GM23248 (cell line): ENCODE data around the gene SP4.

Experiments
- EZH2 ChIP-seq: fragments of 200-600 bp; sonication (generic); IDR thresholded peaks from 2 replicates; pipeline ENCODE4 v1.6.1; 2018; ENCODE audit warnings: antibody characterized with exemption, mild to moderate bottlenecking; ENCODE audit not compliant: insufficient read depth, poor library complexity, severe bottlenecking
- EZH2phosphoT487 ChIP-seq: fragments of 200-600 bp; sonication (generic); IDR thresholded peaks from 2 replicates; pipeline ENCODE4 v1.6.1; 2018; ENCODE audit warnings: antibody characterized with exemption, moderate library complexity, mild to moderate bottlenecking, low read depth; ENCODE audit not compliant: insufficient read depth

DNA sequence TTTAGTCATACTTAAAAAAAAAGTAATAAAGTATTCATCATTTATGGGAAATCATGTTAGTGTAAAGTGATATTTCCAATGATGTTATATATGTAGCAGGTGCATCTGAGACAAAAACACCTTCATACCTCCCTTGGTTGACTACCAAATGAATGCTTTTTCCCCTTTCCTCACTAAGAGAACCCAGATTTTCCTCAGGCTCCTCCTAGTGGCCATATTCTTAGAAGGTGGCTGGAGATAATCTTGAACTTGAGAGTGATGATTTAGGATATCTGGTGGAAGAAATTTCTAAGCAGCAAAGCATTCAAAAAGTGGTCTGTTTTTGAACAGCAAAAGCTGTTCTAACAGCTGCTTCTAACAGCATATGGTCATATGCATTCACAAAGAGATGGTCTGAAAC, 98.1 kb downstream of the SP4 start:
- no peak for TF ChIP-seq EZH2phosphoT487
- no peak for TF ChIP-seq EZH2
